ENCODE data around the gene RAPGEF4. TPM values are rescaled to one million over a fixed set of nuclear protein-coding genes. Genes with fewer than 3 reads are reported as not detected.
A peak's percentile ranks its signal among the peaks of the same experiment; 100 is the strongest.

Gene RAPGEF4
- total RNA-seq, 1 donor from 2014 or later = 1.7 TPM

GRCh38 chr2:172878260-172878659, 142.6 kb downstream of the RAPGEF4 start:
- Mint-ChIP-seq H3K27ac (ENCODE audit: unreplicated experiment) (no peak overlapping the region), H3K4me3 (no peak overlapping the region), H3K36me3 (ENCODE audit: low read depth) (peaks cover 4% of the 10 kb centered on the region), H3K27me3 (ENCODE audit: low read depth) (no peaks in the 10 kb centered on the region), H3K4me1 (no peaks in the 10 kb centered on the region), H3K9me3 (peaks cover 4% of the 10 kb centered on the region)
- TF ChIP-seq CTCF (conservative IDR thresholded peaks at IDR 0.05) = no peak
- DNase-seq (ENCODE audit: low read depth, low spot score) = no peak

GRCh38 chr2:172884336-172884735, 148.7 kb downstream of the RAPGEF4 start:
- H3K36me3 Mint-ChIP-seq (ENCODE audit: low read depth) = no peaks in the 10 kb centered on the region
- no peak for TF ChIP-seq CTCF (conservative IDR thresholded peaks at IDR 0.05)
- DNase-seq (ENCODE audit: low read depth, low spot score) = no peak

GRCh38 chr2:172885996-172886395, 150.4 kb downstream of the RAPGEF4 start:
- TF ChIP-seq CTCF (conservative IDR thresholded peaks at IDR 0.05) = no peak
- H3K36me3 Mint-ChIP-seq (ENCODE audit: low read depth) = no peaks in the 10 kb centered on the region
- H3K4me3 Mint-ChIP-seq = no peak overlapping the region
- no peak for DNase-seq (ENCODE audit: low read depth, low spot score)
- no peak overlapping the region for H3K27ac Mint-ChIP-seq (ENCODE audit: unreplicated experiment)
- H3K9me3 Mint-ChIP-seq = no peaks in the 10 kb centered on the region
- peaks cover 8% of the 10 kb centered on the region for H3K4me1 Mint-ChIP-seq
- no peaks in the 10 kb centered on the region for H3K27me3 Mint-ChIP-seq (ENCODE audit: low read depth)

More at GRCh38 chr2:172884336-172884735, 148.7 kb downstream of the RAPGEF4 start:
- no peaks in the 10 kb centered on the region for H3K27me3 Mint-ChIP-seq (ENCODE audit: low read depth)
- no peak overlapping the region for H3K4me3 Mint-ChIP-seq
- H3K27ac Mint-ChIP-seq (ENCODE audit: unreplicated experiment) = no peak overlapping the region
- H3K9me3 Mint-ChIP-seq = no peaks in the 10 kb centered on the region
- H3K4me1 Mint-ChIP-seq = no peaks in the 10 kb centered on the region

- no peaks in the 10 kb centered on the region for H3K36me3 Mint-ChIP-seq (ENCODE audit: low read depth)
- H3K4me3 Mint-ChIP-seq = no peak overlapping the region
- H3K9me3 Mint-ChIP-seq = no peaks in the 10 kb centered on the region
- DNase-seq (ENCODE audit: low read depth, low spot score) = no peak
- peaks cover 10% of the 10 kb centered on the region for H3K4me1 Mint-ChIP-seq
- no peak for TF ChIP-seq CTCF (conservative IDR thresholded peaks at IDR 0.05)
- H3K27me3 Mint-ChIP-seq (ENCODE audit: low read depth) = no peaks in the 10 kb centered on the region
- no peak overlapping the region for H3K27ac Mint-ChIP-seq (ENCODE audit: unreplicated experiment)
These were observed 151.6 kb downstream of the RAPGEF4 start for GRCh38 chr2:172887280-172887679.

GRCh38 chr2:172888714-172889669, 153.3 kb downstream of the RAPGEF4 start:
- H3K9me3 Mint-ChIP-seq = no peaks in the 10 kb centered on the region
- H3K4me3 Mint-ChIP-seq = no peak overlapping the region
- peaks cover 26% of the 10 kb centered on the region for H3K4me1 Mint-ChIP-seq
- no peak for DNase-seq (ENCODE audit: low read depth, low spot score)
- H3K36me3 Mint-ChIP-seq (ENCODE audit: low read depth) = no peaks in the 10 kb centered on the region
- TF ChIP-seq CTCF (conservative IDR thresholded peaks at IDR 0.05) = no peak
- H3K27ac Mint-ChIP-seq (ENCODE audit: unreplicated experiment) = peak overlapping the region; percentile 60
- H3K27me3 Mint-ChIP-seq (ENCODE audit: low read depth) = no peaks in the 10 kb centered on the region
